NCI-H1105 (cell line): Measurements from ENCODE around the gene CRLF1.
"Not testable (repeated sequence)": the region's sequence is repeated elsewhere in the genome, so short reads cannot be mapped to it uniquely, and the experiment has no call there.

ENCODE experiments used
- DNase-seq: peaks from one replicate; lab custom pipeline; 2025; lab: John Stamatoyannopoulos, UW

CRLF1 gene

DNA sequence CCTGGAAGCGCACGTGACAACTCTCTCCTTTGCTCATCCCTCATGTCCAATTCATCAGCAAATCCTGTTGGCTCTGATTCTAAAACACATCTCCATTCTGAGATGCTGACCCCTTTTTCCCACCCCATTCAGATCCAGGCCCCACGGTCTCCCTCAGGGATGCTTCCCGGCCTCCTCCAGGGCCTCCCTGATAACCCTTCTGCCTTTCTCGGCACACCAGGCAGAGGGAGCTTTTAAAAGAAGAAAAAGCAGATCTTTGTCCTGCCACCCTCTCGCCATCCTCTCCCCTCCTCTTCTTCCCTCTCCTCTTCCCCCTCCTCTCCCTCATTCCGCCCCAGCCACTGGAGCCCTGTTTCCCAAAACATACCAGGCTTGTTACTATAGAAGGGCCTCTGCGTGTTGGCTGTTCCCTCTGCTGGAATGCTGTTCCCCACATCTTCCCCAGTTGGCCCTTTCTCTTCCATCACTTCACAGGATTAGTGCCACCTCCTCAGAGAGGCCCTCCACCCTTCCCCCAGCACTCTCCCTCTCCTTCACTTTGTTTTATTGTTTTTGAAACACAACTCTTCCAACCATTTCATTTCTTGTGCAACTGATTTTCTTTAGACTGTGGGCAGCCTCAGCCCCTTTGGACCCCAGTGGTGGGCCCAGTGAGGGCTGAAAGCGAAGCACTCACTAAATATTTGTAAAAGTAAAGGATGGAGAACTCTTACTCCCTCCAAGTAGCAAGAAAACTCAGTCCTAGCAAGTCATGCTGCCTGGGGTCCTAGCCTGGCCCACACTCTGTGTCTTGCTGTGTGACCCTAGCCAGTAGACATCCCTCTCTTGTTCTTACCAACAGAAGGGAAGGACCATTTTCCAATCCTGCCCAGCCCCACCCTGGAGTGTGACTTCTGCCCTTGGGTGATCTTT is 2.5 kb upstream of the CRLF1 start:
- no peak for DNase-seq

DNA sequence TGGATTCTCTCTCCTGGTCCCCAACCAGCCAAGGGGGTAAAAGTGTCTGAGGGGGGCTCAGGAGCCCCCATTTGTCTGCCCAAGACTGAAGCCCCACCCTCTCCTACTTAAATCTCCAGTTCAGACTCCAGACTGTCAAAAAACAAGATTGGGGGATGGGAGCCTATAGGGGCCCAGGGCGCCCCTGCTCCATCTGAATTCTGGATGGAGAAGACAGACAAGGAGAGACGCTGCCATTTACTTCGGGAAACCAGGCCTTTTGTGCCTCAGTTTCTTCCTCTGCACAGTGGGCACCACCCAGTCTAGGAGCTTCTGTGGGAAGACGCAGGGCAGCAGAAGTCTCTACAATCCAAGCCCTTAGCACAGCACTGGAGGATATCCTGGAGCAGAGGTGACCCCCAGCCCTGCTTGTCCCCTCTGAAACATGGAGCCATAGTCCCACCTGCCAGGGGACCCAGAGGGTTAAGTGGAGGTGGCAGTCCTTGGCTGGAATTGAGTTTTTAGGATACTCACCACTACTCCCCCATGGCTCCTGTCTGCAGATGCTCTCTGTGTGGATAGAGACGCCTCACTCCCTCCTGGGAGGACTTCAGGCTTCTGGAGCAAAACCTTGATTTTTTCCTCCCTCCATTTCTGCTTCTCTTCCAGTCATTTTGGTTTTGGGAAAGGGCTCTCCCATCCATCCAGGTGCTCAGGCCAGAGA is 1.7 kb upstream of the CRLF1 start:
- DNase-seq: no peak

DNA sequence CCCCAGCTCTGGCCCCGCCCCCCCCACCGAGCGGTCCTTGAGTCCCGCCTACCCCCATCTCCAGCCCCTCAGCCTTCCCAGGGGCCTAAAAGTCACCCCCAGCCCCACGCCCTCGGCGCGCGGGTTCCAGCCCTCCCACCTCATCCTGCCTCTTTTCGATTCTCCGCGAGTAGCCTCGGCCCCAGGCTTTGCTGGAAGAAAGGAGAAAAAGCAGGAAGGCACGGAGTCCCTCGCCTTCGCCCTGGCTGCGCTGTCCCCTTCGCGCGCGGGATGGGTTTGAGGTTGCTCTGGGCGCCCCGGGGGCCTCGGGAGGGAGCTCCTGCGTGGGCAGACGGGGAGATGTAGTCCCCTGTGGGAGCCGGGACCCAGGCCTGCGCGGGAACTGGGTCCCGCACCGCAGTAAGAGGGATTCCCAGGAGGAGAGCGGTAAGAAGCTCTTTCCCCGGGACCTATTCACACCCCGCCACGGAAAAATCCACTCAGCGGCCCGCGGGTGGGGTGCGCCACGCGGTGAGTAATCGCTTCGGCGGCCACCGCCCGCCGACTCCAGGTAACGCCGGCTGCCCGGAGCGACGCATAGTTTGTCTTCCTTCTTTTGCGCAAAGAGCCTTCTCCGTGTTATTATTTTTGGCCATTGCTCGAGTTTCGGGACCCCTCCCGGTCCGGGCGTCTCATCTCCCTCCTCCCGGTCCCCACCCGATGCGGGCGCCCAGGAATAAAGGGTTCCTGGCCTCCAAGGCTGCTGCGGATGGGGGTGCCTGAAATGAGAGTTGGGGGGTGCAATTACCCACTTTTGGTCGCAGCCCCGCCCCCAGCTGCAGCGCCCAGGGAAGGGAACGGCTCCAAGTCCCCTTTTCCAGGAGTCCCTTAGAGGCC is 865 bp upstream of the CRLF1 start:
- DNase-seq: no peak

DNA sequence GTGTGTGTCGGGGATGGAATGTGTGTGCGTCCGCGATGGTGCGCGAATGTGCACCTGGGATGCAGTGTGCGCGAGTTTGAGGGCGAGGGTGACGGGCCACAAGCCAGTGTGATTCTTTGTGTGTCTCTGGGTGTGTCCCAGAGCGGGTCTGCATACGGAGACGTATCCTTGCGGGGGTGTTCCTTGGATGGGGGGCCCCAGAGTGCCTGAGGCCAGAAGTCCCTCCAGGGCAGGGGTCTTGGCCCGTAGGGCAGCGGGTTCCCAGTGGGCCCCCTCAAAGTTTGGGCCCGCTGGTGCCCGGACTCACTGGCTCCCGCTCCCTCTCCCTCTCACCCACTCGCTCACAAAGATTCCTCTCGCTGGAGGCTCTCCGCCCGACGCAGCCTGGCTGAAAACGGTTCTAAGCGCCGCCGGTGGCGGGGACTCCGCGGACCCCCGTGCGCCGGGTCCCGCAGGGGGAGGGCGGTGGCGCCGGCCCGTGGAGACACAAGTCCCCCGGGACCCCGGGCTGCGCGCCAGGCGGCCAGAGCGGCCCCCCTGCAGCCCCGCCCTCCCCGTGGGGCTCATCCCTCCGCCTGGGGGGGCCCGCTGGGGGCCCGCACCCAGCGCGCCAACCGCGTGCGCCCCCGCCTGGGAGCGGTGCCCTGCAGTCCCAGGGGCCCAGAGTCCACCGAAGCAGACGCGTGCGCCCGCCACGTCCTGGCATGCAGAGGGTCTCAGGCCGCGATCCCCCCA is 886 bp downstream of the CRLF1 start:
- DNase-seq: no peak

DNA sequence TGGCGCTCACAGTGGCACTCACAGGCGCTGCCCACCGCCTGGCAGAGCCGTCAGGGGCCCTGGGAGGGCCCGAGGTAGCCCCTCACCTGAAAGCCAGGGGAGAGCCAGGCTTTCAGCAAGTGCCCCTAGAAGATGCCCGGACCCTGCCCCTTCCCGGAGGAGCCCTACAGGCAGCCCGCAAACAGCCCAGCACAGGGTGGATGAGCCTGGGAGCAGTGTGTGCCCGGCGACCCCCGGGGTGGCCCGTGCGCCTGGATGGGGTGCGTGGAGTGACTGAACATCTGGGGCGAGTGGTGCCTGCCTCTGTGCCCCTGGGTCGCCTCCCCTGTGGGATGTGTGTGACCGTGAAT is 1.4 kb downstream of the CRLF1 start:
- DNase-seq: no peak

DNA sequence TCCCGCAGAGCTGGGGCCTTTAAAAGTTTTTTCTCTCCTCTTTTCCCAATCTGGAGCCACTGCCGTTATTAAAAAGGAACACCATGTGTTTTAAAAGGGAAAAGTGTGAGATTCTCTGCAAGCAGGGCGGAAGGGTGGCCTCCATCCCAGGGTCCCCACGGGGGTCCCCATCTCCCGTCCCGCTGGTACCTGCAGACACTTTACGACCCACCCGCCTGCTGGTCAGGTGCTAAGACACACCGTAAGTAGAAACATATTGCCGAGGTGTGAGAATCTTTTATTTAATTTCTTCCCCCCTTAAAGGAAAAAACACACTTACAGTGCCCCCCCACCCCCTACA is 1.8 kb downstream of the CRLF1 start:
- DNase-seq: no peak

DNA sequence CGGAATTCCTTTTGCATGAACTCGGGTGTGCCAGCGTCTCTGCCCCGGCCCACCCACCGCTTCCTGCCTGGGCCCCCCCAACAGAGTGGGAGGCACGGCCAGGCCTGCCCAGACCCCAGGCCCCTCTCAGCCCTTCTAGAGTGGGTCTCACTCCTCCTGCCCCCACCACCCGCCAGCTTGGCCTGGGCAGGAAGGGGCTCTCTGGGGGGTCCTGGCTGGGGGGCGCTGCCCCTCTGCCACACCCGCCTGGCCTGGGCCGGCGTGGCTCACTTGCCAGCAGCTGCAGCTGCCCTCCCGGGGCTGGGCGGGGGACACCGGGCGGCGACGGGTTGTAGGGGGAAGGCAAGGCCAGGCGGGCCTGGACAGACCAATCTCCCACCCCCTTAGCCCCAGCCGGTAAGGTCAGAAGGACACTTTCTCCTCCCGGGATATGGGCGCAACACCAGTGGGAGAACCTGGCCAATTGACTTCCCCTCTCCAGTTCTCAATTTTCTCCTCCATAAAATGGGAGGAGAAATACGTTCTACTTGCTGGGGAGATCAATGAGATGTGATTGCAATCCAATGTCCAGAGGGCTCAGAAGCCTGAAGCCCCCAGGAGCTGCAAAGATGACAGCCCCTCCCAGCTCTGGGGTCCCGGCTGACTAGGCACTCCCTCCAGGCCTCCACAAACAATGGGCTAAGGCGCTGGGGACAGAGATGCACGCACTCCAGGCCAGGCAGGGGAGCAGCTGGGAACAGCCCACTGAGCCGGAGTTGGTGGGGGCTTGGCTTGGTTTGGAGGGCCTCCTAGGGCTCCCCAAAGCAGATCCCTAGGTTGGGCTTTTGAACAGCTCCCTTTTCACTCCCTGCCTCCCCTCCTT is 2.4 kb downstream of the CRLF1 start:
- no peak for DNase-seq

DNA sequence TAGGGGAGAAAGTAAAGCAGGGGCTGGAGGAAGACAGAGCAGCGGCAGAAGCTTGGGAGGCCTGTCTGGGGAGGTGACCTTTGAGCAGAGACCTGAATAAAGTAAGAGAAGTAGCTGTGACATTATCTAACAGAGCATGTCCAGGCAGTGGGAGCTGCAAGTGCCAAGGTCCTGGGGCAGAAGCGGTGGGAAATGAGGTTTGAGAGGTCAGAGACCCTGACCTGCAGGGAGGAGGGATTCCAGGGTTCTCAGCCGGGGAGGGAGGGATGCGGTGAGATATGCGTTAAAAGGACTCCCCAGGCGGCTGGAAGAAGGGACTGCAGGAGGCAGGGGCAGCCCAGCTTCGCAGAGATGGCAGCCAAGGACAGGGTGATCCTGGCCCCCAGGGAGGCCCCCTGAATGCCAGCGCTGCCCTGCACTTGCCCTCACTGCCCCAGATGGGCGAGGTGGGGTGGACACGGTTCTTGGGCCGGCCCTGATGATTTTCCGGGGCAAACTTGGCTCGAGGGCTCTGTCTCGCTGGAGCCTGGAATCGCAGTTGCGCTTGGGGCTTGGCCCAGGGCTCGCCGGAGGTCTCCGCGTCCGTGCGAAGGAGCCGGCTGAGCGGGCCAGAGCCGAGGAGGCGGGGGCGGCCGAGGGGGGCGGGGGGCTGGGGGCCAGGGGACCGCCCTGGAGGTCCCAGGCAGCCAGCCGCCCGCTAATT is 3.2 kb downstream of the CRLF1 start:
- DNase-seq: no peak

DNA sequence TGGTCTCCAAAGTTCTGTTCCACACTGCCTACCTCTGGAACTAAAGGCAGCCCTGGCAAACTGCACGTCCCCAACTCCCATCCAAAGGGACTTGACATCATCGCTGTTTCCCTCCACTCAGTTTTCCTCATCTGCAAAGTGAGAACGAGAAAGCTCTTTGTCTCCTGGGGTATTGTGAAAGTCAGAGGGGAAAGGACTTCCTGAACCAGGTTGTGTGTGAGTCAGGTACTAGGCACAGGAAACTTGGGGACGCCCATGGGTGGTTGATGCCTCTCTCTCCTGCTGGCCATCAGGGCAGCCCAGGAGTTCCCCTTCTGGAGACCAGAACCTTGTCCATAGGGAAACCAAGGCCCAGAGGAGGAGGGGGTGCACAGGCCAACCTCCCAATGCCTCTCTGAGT is 4.7 kb downstream of the CRLF1 start:
- DNase-seq: no peak

DNA sequence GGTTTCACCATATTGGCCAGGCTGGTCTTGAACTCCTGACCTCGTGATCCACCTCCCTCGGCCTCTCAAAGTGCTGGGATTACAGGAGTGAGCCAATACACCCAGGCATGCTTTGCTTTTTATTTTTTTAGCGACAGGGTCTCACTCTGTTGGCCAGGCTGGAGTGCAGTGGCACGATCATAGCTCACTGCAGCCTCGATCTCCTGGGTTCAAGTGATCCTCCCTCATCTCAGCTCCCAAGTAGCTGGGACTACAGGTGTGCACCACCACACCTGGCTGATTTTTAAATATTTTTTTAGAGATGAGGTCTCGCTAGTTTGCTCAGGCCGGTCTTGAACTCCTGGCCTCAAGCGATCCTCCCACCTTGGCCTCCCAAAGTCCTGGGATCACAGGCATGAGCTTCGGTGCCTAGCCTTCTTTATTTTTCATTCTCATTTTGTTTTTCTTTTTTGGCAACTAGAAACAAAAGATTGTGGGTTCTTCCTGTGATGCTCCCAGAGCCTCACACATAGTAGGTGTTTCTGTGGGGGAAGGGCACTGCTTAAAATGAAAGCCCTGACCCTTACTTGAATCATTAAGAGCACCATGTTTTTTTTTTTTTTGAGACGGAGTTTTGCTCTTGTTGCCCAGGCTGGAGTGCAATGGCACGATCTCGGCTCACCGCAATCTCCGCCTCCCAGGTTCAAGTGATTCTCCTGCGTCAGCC is 5.8 kb downstream of the CRLF1 start:
- not testable (repeated sequence) for DNase-seq

DNA sequence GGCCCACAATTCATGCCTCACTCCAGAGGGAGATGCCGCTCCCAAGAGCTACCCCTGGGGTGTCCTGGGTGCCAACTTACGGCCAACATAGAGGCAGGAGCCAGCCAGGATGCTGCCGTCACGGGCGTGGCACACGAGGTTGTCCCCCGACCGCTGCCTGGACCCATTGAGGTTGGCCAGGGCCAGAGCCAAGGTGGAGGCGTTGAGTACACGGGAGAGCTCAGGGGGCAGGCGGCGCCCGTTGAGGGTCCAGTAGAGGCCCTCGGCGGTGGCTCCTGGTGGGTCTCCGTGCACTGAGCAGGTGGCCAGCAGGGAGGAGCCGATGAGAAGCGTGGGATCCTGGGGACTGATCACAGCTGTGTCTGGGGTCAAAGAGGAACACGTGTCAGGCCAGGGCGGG is 7.1 kb downstream of the CRLF1 start:
- DNase-seq: no peak

DNA sequence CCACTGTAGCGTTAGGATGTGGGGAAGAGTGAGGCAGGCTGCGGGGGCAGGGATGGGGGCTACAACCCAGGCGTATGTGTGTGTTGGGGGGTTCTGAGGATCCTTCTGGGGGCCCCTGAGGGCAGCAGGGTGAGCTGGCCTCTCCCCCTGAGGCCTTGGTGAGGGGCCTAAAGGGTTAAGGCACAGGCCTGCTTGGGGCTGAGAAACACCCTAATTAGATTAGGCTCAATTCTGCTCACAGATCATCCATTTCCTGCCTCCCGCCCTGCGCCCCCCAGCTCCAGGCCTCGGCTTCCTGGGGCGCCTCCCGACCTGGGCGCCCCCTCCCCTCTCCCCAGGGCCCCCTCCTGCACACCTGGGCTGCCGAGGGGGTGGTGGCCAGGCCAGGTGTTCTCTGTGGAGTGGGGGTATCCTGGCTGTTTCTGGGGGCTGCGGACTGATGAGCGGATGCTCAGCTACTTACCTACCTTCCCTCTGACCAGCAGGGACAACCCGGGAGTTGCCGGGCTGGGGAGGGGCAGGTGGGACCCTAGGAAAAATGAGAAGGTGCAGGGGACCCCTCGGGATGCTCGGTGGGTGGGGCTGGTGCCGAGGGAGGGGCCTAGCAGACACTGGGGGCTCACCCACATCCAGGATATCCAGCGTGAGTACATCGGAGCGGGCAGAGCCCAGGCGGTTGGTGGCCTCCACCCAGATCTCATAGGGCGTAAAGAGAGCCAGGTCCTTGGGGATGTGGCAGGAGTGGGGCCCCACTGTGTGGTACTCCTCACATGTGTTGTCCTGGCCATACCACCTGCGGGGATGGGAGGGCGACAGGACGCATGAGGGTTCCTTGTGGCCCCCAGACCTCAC is 8.6 kb downstream of the CRLF1 start:
- no peak for DNase-seq

DNA sequence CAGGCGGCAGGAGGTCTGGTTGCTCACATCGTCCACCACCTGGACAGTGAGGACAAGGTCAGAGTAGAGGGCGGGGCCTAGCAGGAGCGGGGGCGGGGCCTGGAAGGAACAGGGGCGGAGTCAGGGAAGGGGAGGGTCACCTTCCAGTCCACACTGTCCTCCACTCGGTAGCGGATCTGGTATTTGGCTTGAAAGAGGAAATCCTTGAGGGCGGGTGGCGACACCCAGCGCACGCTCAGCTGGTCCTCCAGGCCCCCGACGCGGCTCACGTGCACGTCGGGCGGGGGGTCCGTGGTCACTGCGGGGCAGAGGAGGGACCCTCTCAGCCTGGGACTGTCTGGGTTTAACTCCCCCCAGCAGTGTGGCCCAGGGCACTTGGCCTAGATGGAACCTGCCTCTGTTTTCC is 9.8 kb downstream of the CRLF1 start:
- DNase-seq: no peak

DNA sequence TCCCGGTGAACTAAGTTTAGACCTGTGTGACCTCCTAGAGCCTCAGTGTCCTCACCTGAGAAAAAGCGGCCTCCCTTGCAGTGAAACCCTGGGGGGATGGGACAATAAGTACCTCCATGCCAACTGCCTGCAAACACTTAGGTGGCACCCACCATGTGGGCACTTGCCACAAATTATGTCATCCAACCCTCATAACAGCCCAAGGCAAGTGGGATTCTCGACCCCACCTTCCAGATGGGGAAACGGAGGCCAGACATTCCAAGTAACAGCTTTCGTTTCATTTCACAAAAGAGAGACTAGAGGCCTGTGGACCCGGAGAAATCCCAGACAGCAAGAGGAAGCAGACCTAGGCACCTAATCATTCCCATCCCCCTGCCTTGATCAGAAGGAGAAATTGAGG is 11.1 kb downstream of the CRLF1 start:
- DNase-seq: no peak

DNA sequence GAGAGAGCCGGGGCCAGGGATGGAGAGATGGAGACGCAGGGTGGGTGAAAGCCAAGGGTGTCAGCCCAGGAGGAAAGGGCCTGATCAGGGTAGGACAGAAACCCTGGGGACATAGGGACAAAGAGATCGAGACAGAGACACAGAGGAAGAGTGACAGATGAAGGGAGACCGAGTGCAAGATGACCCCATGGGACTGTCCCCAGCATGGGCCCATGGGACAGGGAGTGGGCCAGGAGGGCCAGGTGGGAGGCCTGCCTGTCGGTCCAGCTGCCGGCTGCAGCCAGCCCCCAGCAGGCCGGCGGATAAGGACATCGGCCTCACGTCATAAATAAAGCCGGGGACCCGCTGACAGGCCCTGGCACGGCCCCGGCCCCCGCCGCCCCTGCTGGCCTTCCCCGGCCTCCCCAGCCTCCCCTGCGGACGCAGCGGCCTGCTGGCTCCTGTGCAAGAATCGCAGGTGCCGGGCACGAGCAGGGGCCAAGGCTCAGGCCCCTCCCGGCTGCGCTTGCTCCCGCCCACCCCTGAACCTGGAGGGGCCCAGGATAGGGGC is 11.7 kb downstream of the CRLF1 start:
- no peak for DNase-seq

DNA sequence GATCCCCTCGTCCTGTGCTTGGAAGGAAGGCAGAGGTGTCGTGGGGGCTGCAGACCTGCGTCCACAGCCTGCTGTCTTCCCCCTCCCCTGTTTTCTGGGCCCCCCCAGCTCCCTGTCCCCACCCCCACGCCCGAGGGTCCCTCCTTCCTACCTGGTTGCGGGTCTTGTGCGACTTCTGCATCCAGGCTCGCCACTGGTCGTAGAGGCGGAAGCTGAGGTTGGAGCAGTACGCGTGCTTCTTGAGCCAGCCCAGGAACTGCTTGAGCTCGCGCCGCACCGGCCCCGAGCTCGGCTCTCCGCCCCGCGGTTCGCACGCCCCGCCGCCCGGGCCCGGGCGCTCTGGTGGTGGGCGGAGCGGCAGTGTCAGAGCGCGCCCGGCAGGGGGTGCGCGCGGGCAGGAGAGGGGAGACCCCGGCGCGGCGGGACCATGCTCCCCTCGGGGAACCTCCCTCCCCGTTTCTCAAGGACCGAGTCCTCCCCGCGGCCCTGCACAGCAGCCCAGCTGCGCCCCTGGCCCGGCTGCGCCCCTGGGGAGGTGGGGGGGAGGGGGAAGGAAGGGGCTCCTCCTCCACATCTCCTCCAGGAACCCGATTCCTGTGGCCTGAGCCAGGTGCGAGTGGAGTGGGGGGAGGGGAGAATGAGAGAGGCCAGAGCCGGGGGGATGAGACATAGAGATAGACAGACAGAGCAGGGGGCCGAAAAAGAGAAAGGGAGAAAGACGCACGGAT is 12.3 kb downstream of the CRLF1 start:
- DNase-seq: peak; percentile 54

DNA sequence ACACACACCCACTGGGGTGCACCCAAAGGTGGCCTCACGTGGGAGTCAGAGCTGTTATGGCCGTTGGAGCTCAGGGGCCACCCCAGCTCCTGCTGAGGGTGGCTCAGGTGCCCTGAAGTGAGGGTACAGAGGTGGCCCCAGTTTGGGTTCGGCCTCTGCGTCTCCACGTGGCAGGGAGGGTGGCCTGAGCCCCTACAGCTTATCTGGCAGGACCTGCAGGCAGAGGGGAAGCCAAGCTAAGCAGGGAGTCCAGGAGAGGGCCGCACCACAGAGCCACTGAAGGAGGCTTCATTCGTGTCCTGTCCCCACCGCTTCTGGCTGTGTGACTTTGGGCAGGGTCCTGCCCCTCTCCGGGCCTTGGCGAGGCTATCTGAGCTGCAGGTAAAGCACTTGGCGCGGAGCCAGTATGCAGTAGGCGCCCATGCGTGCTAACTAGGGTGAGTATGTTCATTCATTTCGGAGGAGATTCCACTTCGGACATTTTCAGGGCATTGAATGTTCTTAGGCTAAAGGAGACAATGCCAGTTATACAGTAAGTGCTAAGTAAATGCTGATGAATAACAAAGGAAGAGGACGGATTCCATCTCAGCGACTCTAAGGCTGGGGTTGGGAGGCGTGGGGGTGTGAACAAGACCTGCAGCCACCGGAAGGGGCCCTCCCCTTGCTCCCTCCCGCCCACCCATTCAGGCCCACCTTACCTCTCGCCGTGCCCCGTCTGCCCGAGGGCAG is 13.1 kb downstream of the CRLF1 start:
- DNase-seq: no peak
